Fibroblast of lung (primary cell): Measurements from ENCODE around the gene LBHD2. TPM values are rescaled to one million over a fixed set of nuclear protein-coding genes. Genes with fewer than 3 reads are reported as not detected.
"Not testable (repeated sequence)": the region's sequence is repeated elsewhere in the genome, so short reads cannot be mapped to it uniquely, and the experiment has no call there.

Experiments
- DNase-seq, 2 donors: peaks; one replicate each; pipeline versions ENCODE4 v3.0.0 to v3.0.0-alpha.2; 2010; ENCODE audit warnings: low read depth in 2 of 2
- H2AFZ ChIP-seq: 2 replicates; pipeline ENCODE4 v1.5.1; 2012; ENCODE audit warnings: low read length, control low read depth, inconsistent platforms
- H3K27ac ChIP-seq: 2 replicates; pipeline ENCODE4 v1.5.1; 2011; ENCODE audit warnings: low read length, control low read depth; ENCODE audit not compliant: insufficient read depth
- H3K27me3 ChIP-seq: 2 replicates; pipeline ENCODE4 v1.5.1; 2011; ENCODE audit warnings: mild to moderate bottlenecking, low read length; ENCODE audit not compliant: control insufficient read depth, insufficient read depth
- H3K36me3 ChIP-seq: 2 replicates; pipeline ENCODE4 v1.5.1; 2011; ENCODE audit warnings: low read length; ENCODE audit not compliant: control insufficient read depth, insufficient read depth
- H3K4me1 ChIP-seq: 2 replicates; pipeline ENCODE4 v1.5.1; 2011; ENCODE audit warnings: low read length; ENCODE audit not compliant: control insufficient read depth, insufficient read depth; ENCODE audit errors: extremely low read depth
- H3K4me2 ChIP-seq: 2 replicates; pipeline ENCODE4 v1.5.1; 2011; ENCODE audit warnings: low read length, control low read depth; ENCODE audit not compliant: insufficient read depth; ENCODE audit errors: extremely low read depth
- H3K4me3 ChIP-seq, 4 experiments: fragments of 200-600 bp in 1 of 4; sonication (generic) in 1 of 4; replicated peaks in 1 of 4; 2 replicates each; pipeline ENCODE4 v1.5.1; 2011 to 2016; ENCODE audit warnings: low read length in 4 of 4, low read depth in 3 of 4, mild to moderate bottlenecking in 3 of 4, control low read depth in 2 of 4, inconsistent platforms in 1 of 4, mixed read lengths in 1 of 4; ENCODE audit not compliant: insufficient read depth in 1 of 4; ENCODE audit errors: control extremely low read depth in 1 of 4
- H3K79me2 ChIP-seq: 2 replicates; pipeline ENCODE4 v1.5.1; 2012; ENCODE audit warnings: mild to moderate bottlenecking, low read length, inconsistent platforms; ENCODE audit not compliant: control insufficient read depth, insufficient read depth
- H3K9ac ChIP-seq: 2 replicates; pipeline ENCODE4 v1.5.1; 2011; ENCODE audit warnings: mild to moderate bottlenecking, low read length, control low read depth; ENCODE audit not compliant: insufficient read depth
- H3K9me3 ChIP-seq: 2 replicates; pipeline ENCODE4 v1.5.1; 2012; ENCODE audit warnings: low read depth, low read length; ENCODE audit not compliant: control insufficient read depth, insufficient read depth
- H4K20me1 ChIP-seq: 2 replicates; pipeline ENCODE4 v1.5.1; 2011; ENCODE audit warnings: low read length; ENCODE audit not compliant: control insufficient read depth, insufficient read depth; ENCODE audit errors: extremely low read depth
- CTCF ChIP-seq, 2 donors: IDR thresholded peaks in 1 of 2; conservative IDR thresholded peaks in 1 of 2; 1 replicate in 1 of 2; 2 replicates in 1 of 2; pipeline ENCODE4 v1.5.1; 2011 to 2012; ENCODE audit warnings: low read length in 2 of 2, control low read depth in 1 of 2, inconsistent platforms in 1 of 2, low read depth in 1 of 2, mild to moderate bottlenecking in 1 of 2
- EZH2 ChIP-seq: IDR thresholded peaks from 2 replicates; pipeline ENCODE4 v1.5.1; 2012; ENCODE audit warnings: low read length, control low read depth, mild to moderate bottlenecking; ENCODE audit errors: missing control alignments
- polyA plus RNA-seq, 2 donors: library from polyadenylated mRNA; depleted of rRNA in 1 of 2; stranded (reverse) in 1 of 2; unstranded in 1 of 2; fragments of >200 nt; gene quantifications; 2 replicates each; pipeline ENCODE4 v1.2.1, GENCODE V29; 2011 to 2012; ENCODE audit warnings: missing spikeins in 1 of 2
- total RNA-seq: library from RNA; depleted of rRNA; stranded (reverse); fragments of >200 nt; gene quantifications from 2 replicates; pipeline ENCODE4 v1.2.1, GENCODE V29; 2014

LBHD2 gene
- total and polyA plus RNA-seq, 2 donors (not counting 1 experiment from before 2014, with no cell fraction given): not detected

GRCh38 chr14:103112400-103113243 is 28.6 kb downstream of the LBHD2 start:
- no peaks in the 10 kb centered on the region for H3K9me3 ChIP-seq
- no peaks in the 10 kb centered on the region for H3K79me2 ChIP-seq
- peaks cover 23% of the 10 kb centered on the region for H3K4me1 ChIP-seq
- no peak overlapping the region for H2AFZ ChIP-seq
- H3K27me3 ChIP-seq: no peaks in the 10 kb centered on the region
- TF ChIP-seq CTCF (conservative IDR thresholded peaks at IDR 0.05 in 1 of 2, IDR thresholded peaks at IDR 0.05 in 1 of 2; ENCODE audit: low read depth in 1 of 2, low read length in 2 of 2): no peak
- TF ChIP-seq EZH2: no peak
- H3K36me3 ChIP-seq: no peaks in the 10 kb centered on the region
- DNase-seq: no peak
- no peak overlapping the region for H3K9ac ChIP-seq
- H3K4me3 ChIP-seq: no peak overlapping the region
- H4K20me1 ChIP-seq: no peaks in the 10 kb centered on the region
- no peak overlapping the region for H3K4me2 ChIP-seq
- no peak overlapping the region for H3K27ac ChIP-seq

GRCh38 chr14:103113303-103113702 is 29.3 kb downstream of the LBHD2 start:
- no peak overlapping the region for H3K27ac ChIP-seq
- H4K20me1 ChIP-seq: no peaks in the 10 kb centered on the region
- H3K27me3 ChIP-seq: no peaks in the 10 kb centered on the region
- no peak overlapping the region for H2AFZ ChIP-seq
- DNase-seq: no peak
- H3K9ac ChIP-seq: no peak overlapping the region
- no peaks in the 10 kb centered on the region for H3K9me3 ChIP-seq
- no peaks in the 10 kb centered on the region for H3K36me3 ChIP-seq
- no peaks in the 10 kb centered on the region for H3K79me2 ChIP-seq
- H3K4me2 ChIP-seq: no peak overlapping the region
- H3K4me3 ChIP-seq: no peak overlapping the region
- peaks cover 25% of the 10 kb centered on the region for H3K4me1 ChIP-seq
- TF ChIP-seq CTCF (conservative IDR thresholded peaks at IDR 0.05 in 1 of 2, IDR thresholded peaks at IDR 0.05 in 1 of 2; ENCODE audit: low read depth in 1 of 2, low read length in 2 of 2): no peak

- Histone ChIP-seq H3K79me2 (no peaks in the 10 kb centered on the region), H3K27ac (no peak overlapping the region), H3K27me3 (no peaks in the 10 kb centered on the region), H3K9ac (no peak overlapping the region), H3K4me3 (no peak overlapping the region), H3K9me3 (no peaks in the 10 kb centered on the region), H4K20me1 (no peaks in the 10 kb centered on the region), H3K36me3 (no peaks in the 10 kb centered on the region), H3K4me2 (no peak overlapping the region), H2AFZ (no peak overlapping the region), H3K4me1 (peaks cover 24% of the 10 kb centered on the region)
- TF ChIP-seq CTCF (conservative IDR thresholded peaks at IDR 0.05 in 1 of 2, IDR thresholded peaks at IDR 0.05 in 1 of 2; ENCODE audit: low read depth in 1 of 2, low read length in 2 of 2) (no peak), EZH2 (no peak)
- DNase-seq: no peak
Measured at GRCh38 chr14:103113774-103114173, 29.8 kb downstream of the LBHD2 start.

- H3K4me3 ChIP-seq: not testable (repeated sequence)
- H3K4me2 ChIP-seq: peak overlapping the region; percentile 7
Measured at GRCh38 chr14:103115086-103115679, 31.2 kb downstream of the LBHD2 start.

More at GRCh38 chr14:103115086-103115679, 31.2 kb downstream of the LBHD2 start:
- H3K9me3 ChIP-seq, H3K36me3 ChIP-seq, H3K27me3 ChIP-seq, H3K27ac ChIP-seq, H3K9ac ChIP-seq, DNase-seq, H4K20me1 ChIP-seq, H3K79me2 ChIP-seq: not testable (repeated sequence)
- Histone ChIP-seq H3K4me1 (peaks cover 21% of the 10 kb centered on the region), H2AFZ (peak overlapping the region; percentile 36)
